Heart right ventricle (tissue), 16 donors: ENCODE data around the gene COL23A1. TPM values are rescaled to one million over a fixed set of nuclear protein-coding genes. Genes with fewer than 3 reads are reported as not detected.

Source experiments
- ATAC-seq, 8 donors: fragments of 200-7000 bp; cut with Tn5 transposase; one replicate each; pipeline ENCODE4 v1.9.1; 2020; ENCODE audit warnings: mild to moderate bottlenecking in 8 of 8, moderate library complexity in 8 of 8, moderate number of reproducible peaks in 1 of 8
- DNase-seq, 2 donors: peaks; one replicate each; pipeline ENCODE4 v3.0.0-alpha.2; 2020
- H3K27ac ChIP-seq, 10 donors: fragments of 200-600 bp; sonication (generic) in 2 of 10; one replicate each; pipeline versions ENCODE4 v1.5.0 to v1.8.0; 2020 to 2022; ENCODE audit warnings: mild to moderate bottlenecking in 3 of 10
- H3K27me3 ChIP-seq, 7 donors: fragments of 200-600 bp; one replicate each; pipeline ENCODE4 v1.8.0; 2021 to 2022; ENCODE audit warnings: mild to moderate bottlenecking in 2 of 7
- H3K36me3 ChIP-seq, 9 donors: fragments of 200-600 bp; sonication (generic) in 1 of 9; one replicate each; pipeline versions ENCODE4 v1.5.0 to v1.8.0; 2020 to 2022; ENCODE audit warnings: mild to moderate bottlenecking in 2 of 9
- H3K4me1 ChIP-seq, 9 donors: fragments of 200-600 bp; sonication (generic) in 1 of 9; one replicate each; pipeline versions ENCODE4 v1.5.0 to v1.8.0; 2020 to 2022; ENCODE audit warnings: mild to moderate bottlenecking in 4 of 9
- H3K4me3 ChIP-seq, 10 donors: fragments of 200-600 bp; sonication (generic) in 2 of 10; one replicate each; pipeline versions ENCODE4 v1.5.0 to v1.8.0; 2020 to 2022; ENCODE audit warnings: mild to moderate bottlenecking in 7 of 10, moderate library complexity in 2 of 10
- H3K9me3 ChIP-seq, 11 donors: fragments of 200-600 bp in 10 of 11; sonication (generic) in 2 of 11; one replicate each; pipeline versions ENCODE4 v1.5.0 to v1.8.0; 2013 to 2022; ENCODE audit warnings: mild to moderate bottlenecking in 2 of 11, control low read depth in 1 of 11, moderate library complexity in 1 of 11
- CTCF ChIP-seq, 9 donors: fragments of 200-600 bp; sonication (generic) in 2 of 9; IDR thresholded peaks; one replicate each; pipeline versions ENCODE4 v1.5.0 to v1.8.0; 2021 to 2022; ENCODE audit warnings: antibody characterized with exemption in 9 of 9, mild to moderate bottlenecking in 5 of 9, moderate library complexity in 1 of 9
- WGBS, 2 donors: extraction: QIAGEN DNeasy Blood & Tissue Kit; methylation state at CpG; one replicate each; pipeline ENCODE4 v1.1.7; 2013; ENCODE audit warnings: inconsistent platforms in 1 of 2; 5-methylcytosine and 5-hydroxymethylcytosine counted together
- intact Hi-C, 10 donors: fragments of 100-400 bp; cut with DNase I; formaldehyde crosslinking; loops; one replicate each; pipeline versions ENCODE4 v1.11.1 to v1.14.2; 2022
- polyA plus RNA-seq, 2 donors: library from polyadenylated mRNA; stranded (reverse); fragments of 200-250 nt; gene quantifications; one replicate each; pipeline ENCODE4 v1.2.3, GENCODE V29; 2013
- total RNA-seq, 10 donors: library from RNA; stranded (reverse); fragmentation: NEBNext Ultra II Directional in 3 of 10; extraction: Animal tissue kit (Norgen Biotek cat#: 25700) in 3 of 10; gene quantifications; one replicate each; pipeline versions ENCODE4 v1.2.1 to v1.2.4, GENCODE V29; 2021 to 2023
- donor health status: Arrhythmogenic right ventricular cardiomyopathy.
- donor health status: ischemic (EF 13 %, LVEDD 7.1; RV severe dilation, severe dysfunction).
- donor health status: healthy with polysubstance abuse.
- donor health status: DM: no; HTN: yes; CAD: no.
- donor health status: DM: no; HTN: no; CAD: no.
- donor health status: ischemic (EF 25% LVEDD 6.9; RV normal size, moderate dysfunction).
- donor health status: ischemic (EF 25% LVEDD 5.7; RV mildly dilated, moderate dysfunction).
- donor health status: healthy.
- donor health status: DM: yes; HTN: yes; CAD: no.
- donor health status: Ischemic cardiomyopathy.
- donor health status: ischemic (EF 35%, LVEDD 5.7; RV mildly dilated, moderate dysfunction).
- donor health status: nonischemic (EF 11% LVEDD 7.7; RV severe dilation, severe dysfunction).
- donor health status: DM: yes; HTN: yes; CAD: no.
- donor health status: PGD.
- donor health status: ischemic (EF 29% LVEDD 5.4; RV normal size, mild dysfunction).
- donor health status: nonischemic (EF 23%, LVEDD 6.1; RV moderate dilation, normal function).

Gene COL23A1
- total and polyA plus RNA-seq, 12 donors, result 8.9 to 29.0 (median 16.2) TPM

- ATAC-seq, result no peak
- intact Hi-C loops, result loop anchor here in 3 of 10 donors (10.0 kb wide), 3 partner anchors 69 to 181 kb away; no protein-coding TSS in a partner anchor
- 84 to 91% methylated on average over 19 of the region's 19 CpGs for WGBS, 2 donors
Observed at GRCh38 chr5:178465228-178465860, 124.8 kb downstream of the COL23A1 start.

GRCh38 chr5:178464431-178465048, 125.7 kb downstream of the COL23A1 start:
- ATAC-seq, result no peak
- intact Hi-C loops, result loop anchor here in 6 of 10 donors (5.0 to 10.0 kb wide), 6 partner anchors 70 to 180 kb away; no protein-coding TSS in a partner anchor
- Histone ChIP-seq H3K36me3 (no peaks in the 10 kb centered on the region), H3K4me3 (no peak overlapping the region), H3K27me3 (no peaks in the 10 kb centered on the region), H3K4me1 (peaks cover 0 to 38% (median 28%) of the 10 kb centered on the region in 9 donors), H3K9me3 (no peaks in the 10 kb centered on the region), H3K27ac (no peak overlapping the region)
- 73 to 75% methylated on average over 14 of the region's 14 CpGs for WGBS, 2 donors
- DNase-seq, result no peak
- TF ChIP-seq CTCF (IDR thresholded peaks at IDR 0.05), result no peak

More at GRCh38 chr5:178465228-178465860, 124.8 kb downstream of the COL23A1 start:
- Histone ChIP-seq H3K27me3 (no peaks in the 10 kb centered on the region), H3K36me3 (no peaks in the 10 kb centered on the region), H3K4me3 (no peak overlapping the region), H3K9me3 (no peaks in the 10 kb centered on the region), H3K4me1 (peaks cover 0 to 38% (median 28%) of the 10 kb centered on the region in 9 donors), H3K27ac (no peak overlapping the region)
- DNase-seq, result no peak
- no peak for TF ChIP-seq CTCF (IDR thresholded peaks at IDR 0.05)

GRCh38 chr5:178463321-178464155, 126.7 kb downstream of the COL23A1 start:
- H3K27ac ChIP-seq, result no peak overlapping the region
- no peak for TF ChIP-seq CTCF (IDR thresholded peaks at IDR 0.05)
- WGBS, 2 donors, result 90% methylated on average over 30 of the region's 30 CpGs
- H3K27me3 ChIP-seq, result no peaks in the 10 kb centered on the region
- H3K36me3 ChIP-seq, result no peaks in the 10 kb centered on the region
- intact Hi-C loops, result loop anchor here in 6 of 10 donors (5.0 to 10.0 kb wide), 6 partner anchors 71 to 179 kb away; no protein-coding TSS in a partner anchor
- H3K9me3 ChIP-seq, result no peaks in the 10 kb centered on the region
- no peak for ATAC-seq
- H3K4me3 ChIP-seq, result no peak overlapping the region
- DNase-seq, result no peak
- H3K4me1 ChIP-seq, result peaks cover 0 to 34% (median 25%) of the 10 kb centered on the region in 9 donors

- Histone ChIP-seq H3K4me3 (no peak overlapping the region), H3K9me3 (no peaks in the 10 kb centered on the region), H3K4me1 (peaks cover 0 to 27% (median 18%) of the 10 kb centered on the region in 9 donors), H3K36me3 (no peaks in the 10 kb centered on the region), H3K27me3 (no peaks in the 10 kb centered on the region), H3K27ac (no peak overlapping the region)
- intact Hi-C loops, result loop anchor here in 6 of 10 donors (5.0 to 10.0 kb wide), 6 partner anchors 72 to 178 kb away; no protein-coding TSS in a partner anchor
- no peak for DNase-seq
- no peak for TF ChIP-seq CTCF (IDR thresholded peaks at IDR 0.05)
- WGBS, 2 donors, result 90% methylated on average over 13 of the region's 13 CpGs
- no peak for ATAC-seq
Observed at GRCh38 chr5:178462816-178463215, 127.4 kb downstream of the COL23A1 start.
